Stimulated activated CD8-positive, alpha-beta memory T cell treated with anti-CD3 and anti-CD28 coated beads, Interleukin-7, amount 100 ng/mL, for 4 hours (primary cell): ENCODE measurements around the gene TBCCD1.

Experiments used
- DNase-seq, 2 donors: peaks; one replicate each; pipeline ENCODE4 v3.0.0-alpha.2; 2020; ENCODE audit warnings: low read depth in 2 of 2

Gene TBCCD1, protein sequence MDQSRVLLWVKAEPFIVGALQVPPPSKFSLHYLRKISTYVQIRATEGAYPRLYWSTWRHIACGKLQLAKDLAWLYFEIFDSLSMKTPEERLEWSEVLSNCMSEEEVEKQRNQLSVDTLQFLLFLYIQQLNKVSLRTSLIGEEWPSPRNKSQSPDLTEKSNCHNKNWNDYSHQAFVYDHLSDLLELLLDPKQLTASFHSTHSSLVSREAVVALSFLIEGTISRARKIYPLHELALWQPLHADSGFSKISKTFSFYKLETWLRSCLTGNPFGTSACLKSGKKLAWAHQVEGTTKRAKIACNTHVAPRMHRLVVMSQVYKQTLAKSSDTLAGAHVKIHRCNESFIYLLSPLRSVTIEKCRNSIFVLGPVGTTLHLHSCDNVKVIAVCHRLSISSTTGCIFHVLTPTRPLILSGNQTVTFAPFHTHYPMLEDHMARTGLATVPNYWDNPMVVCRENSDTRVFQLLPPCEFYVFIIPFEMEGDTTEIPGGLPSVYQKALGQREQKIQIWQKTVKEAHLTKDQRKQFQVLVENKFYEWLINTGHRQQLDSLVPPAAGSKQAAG

DNA sequence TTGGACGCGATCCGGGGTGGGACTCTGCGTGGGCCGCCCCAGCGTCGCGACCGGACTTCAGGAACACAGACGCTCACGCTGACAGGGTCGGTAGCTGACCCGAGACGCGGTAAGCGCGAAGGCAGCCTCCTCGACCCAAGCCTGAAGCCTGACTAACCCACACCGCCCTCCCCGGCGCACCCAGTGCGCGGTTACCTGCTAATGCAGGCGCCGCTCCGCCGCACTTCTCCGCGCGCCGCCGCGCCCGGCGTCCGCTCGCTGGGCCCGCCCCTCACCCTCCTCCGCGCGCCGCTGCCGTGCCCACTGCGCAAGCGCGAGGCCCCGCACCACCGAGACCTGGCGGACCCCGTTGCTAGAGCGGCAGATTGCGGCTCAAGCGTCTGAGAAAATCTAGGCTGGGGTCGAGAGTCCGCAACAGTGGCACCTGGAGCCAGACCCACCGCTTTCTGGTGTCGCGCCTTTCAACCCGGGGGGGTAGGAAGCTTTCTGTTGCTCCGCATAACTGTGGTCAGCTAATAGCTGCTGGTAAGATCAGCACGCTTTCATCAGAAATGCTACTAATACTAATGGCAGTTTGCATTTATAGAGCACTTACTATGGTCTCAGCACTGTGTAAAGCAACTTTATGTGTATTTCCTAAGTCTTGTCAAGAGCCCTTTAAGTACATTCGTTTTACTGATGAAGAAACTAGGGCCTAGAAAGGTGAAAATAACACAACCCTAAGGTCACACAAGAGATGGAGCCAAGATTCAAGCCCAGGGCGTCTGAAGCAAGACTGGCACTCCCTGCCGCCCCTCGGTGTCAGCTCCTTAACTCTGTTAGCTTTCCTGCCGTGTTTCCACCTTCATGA lies at the start of gene TBCCD1:
Gene TBCCD1, minus strand, starts transcription at position 268 of the 850 bp plus-strand sequence. CDS start 3,010 bp downstream, outside the sequence.
- DNase-seq: peak; percentile 84 to 88

DNA sequence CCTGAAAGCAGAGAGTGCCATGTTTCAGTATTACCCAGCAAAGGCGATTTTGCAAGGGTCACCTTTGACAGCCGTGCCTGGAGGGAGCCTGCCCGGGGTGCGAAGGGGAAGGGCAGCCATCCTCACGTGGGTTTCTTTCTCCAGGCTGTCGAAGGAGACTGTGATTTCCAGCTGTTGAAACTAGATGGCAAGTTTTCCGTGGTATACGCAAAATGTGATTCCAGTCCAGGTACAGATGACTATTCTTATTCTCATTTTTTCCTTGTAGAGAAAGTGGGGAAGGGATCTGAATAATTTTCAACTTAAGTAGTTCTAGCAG lies 49.1 kb upstream of the TBCCD1 start:
- no peak for DNase-seq

DNA sequence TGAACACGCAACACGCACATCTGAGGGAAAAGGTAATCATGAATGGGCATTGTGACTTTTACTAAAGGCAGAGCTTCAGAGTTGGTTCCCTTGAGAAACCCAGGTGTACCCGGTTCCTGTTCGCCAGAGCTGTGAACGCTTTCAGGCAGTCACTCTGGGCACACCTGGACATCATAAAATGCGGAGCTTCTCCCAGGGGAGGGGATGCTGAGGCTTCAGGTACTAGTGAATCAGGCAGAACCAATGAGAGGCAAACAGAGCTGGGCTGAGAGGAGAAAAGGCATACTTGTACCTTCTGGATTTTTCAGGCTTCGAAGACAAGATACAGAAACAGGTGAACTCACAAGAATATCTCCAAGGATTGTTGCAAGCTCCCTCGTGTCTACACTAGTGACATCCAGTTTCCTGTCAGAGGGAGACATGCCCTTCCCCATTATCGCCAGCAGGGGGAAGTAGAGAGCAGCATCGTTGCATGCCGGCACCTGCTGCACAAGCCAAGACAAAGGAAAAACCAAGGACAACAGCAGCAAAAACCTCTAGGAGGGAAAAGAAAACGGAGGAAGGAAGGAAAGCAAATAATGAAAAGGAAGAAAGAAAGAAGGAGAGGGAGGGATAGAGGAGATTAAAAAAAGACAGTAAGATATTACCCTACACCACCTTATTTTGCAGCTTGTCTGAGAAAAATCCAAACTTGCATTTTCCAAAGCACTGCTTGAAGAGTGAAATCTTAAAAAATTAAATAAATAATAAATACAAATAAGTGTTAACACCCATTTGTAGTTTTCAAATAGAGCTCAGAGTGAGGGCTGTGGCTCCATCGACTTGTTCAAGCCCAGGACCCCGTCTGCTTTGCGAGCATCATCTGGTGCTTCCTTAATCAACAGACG lies 47.7 kb upstream of the TBCCD1 start:
- DNase-seq: peak; percentile 47 to 54

DNA sequence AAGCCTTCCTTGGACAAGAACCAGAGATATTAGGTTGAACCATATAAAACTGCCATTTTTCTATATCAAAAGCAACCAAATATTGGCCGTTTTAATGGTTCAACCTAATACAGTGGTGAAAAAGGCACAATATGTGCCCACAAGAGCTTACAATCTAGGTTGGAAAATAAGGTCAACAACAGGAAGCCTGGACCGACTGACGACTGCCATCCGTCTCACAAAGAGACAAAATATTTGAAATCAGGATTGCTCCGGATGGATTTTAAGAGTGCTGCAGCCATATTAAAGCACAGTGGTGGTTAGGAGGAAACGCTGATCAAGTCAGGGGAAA lies 47.1 kb upstream of the TBCCD1 start:
- no peak for DNase-seq

DNA sequence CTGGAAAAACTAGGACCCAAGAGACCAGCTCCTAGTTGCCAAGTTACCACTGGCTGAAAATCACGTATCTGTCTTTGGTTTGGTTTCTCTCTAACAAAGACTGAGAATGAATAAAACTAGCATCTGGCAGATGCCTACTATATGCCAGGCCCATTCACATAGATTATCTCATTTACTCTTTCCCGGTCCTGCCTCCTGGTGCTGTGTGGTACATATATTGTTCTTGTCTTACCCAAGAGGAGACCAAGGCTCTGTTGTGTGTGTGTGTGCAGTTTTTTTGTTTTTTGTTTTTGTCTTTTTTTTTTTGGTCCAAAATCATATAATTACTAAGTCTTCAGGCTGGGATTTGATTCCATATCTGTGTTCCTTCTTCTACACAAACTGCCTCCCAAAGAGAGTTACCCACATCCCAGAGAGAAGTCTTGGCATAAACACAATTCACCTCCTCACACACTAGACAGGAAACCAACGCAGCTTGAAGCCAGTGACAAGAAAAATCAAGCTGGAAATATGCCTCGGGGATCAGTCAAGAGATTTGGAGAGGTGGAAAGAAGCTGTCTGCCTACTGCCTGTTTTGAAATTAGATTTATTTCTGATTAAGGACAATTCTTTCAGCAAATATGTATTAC lies 46.6 kb upstream of the TBCCD1 start:
- no peak for DNase-seq

DNA sequence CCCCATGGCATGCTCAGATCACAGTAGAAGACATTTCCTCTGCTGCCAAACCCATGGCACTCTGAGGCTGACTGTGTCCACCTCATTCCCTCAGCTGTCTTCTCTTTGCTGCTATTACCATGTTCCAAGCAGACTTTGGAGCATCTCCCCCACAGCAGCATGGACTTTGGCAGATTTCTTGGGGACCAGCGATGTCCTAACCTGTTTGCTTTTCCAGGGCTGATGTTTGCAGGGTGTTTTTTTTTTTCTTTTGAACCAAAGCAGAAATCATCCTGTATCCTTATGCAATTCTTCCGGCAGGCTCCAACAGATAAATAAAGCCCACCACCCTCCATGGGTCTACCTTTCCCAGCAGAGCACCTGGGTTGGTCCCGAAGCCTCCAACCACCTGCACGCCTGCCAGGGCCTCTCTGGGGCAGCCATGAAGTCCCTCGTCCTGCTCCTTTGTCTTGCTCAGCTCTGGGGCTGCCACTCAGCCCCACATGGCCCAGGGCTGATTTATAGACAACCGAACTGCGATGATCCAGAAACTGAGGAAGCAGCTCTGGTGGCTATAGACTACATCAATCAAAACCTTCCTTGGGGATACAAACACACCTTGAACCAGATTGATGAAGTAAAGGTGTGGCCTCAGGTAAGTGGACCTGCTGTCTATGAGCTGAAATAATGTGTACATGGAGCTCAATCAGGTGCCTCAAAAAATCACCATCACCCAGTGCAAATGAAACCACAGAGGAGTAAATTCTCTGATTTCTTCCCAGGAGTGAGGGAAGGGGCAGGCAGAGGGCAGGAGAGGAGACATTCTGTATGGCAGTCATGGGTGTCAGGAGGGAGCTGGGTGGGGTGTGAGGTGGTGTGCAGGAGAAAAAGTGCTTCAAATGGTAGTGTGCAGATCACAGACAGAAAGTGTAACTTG lies 45.8 kb upstream of the TBCCD1 start, which contains the start of gene AHSG:
Gene AHSG, plus strand, starts transcription at position 340 of the 916 bp plus-strand sequence. Its CDS starts 82 bp downstream, at position 422.
- DNase-seq: no peak

DNA sequence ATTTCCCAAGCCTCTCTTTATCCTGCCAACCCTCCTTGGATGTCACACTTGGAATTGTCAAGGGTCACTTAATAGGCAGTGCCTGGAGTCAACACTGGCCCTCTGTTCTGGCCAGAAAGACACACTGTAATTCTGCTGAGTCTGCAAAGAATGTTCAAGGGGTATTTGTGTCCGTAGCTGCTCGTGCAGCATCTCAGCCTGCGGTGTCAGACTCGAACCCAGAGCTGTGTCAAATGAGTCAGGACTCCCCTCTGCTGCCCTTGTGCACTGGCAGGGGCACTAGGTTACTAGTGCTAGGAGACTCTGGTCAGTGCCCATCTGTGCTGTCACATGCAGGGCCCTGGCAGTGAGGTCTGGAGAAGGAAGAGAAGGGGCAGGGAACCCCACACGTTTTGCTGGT lies 44.9 kb upstream of the TBCCD1 start:
- DNase-seq: no peak

DNA sequence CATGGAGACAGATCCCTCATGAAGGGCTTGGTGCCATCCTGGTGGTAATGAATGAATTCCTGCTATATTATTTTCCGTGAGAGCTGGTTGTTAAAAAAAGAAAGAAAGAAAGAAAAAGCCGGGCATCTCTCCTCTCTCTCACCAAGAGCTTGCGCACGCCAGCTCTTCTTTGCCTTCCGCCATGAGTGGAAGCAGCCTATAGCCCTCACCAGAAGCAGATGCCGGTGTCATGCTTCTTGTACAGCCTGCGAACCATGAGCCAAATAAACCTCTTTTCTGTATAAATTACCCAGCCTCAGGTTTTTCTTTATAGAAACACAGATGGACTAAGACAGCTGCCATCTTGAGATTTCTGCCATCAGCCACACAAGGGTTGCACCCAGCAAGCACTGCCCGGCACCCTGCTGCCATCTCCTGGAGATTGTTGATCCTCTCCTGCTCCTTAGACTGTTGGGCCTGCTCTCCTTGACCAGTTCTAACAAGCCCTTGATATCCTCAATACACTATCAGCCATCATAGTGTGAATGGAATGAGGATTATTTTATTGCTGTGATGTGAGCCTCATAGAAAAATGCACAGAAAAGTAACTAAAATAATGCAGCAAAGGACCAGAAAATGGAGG lies 42.2 kb upstream of the TBCCD1 start:
- no peak for DNase-seq

DNA sequence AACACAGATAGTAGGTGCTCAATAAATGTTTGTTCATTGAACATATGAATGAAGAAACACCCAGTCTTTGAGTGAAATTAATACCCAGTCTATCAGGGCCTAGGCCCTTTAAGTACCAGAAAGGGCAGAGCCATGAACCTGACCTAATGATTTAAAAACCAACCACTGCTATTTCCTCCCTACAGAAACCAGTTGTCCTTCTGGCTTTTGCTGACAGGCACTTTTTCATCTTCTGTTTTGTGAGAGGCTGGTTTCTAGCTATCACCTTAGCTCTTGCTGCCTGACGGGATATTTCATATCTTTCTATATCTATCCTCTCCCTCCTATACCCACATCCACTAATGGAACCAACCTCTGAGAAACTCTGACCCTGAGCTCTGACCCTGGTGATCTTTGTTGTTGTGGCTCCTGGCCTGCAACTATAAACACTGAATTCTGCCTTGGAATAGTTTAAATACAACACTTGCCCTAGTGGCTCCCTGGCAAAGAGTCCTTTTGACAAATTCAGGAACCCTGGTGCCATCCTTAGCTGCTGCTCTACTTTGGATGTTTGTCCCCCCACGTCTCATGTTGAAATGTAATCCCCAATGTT lies 41.6 kb upstream of the TBCCD1 start:
- no peak for DNase-seq

DNA sequence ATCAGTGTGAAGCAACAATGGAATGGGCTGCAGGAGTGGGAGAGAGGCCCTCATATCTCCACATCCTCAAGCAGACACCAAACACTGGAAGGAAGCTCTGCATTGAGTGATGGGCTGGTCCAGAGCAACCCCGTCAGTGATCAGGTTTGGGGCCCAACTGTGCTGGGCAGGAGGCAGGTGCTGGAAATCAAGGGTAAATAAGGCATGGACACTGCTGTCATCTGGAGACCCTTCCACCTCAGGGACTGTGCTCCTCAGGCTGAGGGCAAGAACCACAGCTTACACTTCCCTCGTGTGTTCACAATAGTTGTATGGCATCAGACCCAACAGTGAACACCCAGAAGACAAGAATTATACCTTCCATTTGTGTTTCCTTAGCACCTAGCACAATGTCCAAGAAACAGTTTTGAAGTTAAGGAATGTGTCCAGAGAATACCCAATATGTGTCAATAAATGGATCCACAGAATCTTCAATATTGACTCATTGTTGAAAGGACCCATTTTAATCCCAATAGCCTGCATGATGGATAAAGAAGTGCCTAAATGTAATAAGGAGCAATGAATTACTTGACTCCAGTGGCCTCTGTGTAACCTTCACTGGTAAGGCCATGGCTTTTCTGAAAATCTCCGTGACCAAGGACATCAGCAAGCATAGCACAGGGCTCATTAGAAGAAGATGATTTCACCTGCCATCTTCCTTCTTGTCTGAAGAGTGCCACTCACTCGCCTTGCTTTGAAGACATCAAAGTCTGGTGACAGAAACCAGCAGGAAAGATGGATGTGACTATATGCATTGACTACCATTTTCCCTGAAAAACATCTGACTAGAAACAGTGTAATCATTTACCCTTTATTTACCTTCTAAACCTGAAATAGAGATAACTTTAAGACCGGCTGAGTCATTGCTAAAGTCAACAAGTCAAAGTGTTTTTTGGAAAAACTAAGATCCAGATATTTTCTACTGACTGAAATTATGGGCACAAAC lies 38.7 kb upstream of the TBCCD1 start:
- DNase-seq: no peak

DNA sequence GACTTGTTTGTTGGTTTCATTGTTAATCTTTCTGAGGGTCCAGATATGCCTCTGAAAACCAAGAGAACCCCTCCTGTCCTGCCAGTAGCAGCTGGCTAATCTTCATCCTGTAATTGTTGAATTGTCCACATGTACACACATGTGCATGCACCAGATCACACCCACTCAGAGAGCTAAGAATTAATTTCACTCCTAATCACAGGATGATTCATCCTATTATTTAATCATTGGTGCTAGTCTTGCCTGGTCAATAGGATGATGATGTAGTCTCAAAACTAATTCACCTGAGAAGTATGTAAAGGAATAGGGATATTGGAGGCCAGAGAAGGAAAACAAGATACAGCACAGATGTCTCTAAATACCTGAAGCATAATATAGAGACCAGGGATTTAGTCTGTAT lies 37.9 kb upstream of the TBCCD1 start:
- no peak for DNase-seq

DNA sequence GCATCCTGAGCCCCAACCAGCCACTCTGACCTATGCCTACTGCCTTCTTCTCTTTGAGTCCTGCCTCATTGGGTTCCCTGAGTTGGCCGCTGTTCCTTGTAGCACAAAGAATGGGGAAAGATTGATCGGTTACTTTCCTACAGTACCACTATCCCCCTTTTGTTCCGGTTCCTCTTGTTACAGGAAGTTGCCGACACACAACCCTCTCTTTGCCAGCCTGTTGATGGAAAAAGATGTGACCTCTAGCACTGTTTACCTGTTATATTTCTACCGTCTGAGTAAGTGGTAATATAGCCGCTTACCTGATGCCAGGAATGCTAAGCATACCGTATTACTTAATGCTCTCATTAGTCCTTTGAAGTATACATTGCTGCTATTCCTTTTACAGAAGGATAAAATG lies 36.0 kb upstream of the TBCCD1 start:
- no peak for DNase-seq

DNA sequence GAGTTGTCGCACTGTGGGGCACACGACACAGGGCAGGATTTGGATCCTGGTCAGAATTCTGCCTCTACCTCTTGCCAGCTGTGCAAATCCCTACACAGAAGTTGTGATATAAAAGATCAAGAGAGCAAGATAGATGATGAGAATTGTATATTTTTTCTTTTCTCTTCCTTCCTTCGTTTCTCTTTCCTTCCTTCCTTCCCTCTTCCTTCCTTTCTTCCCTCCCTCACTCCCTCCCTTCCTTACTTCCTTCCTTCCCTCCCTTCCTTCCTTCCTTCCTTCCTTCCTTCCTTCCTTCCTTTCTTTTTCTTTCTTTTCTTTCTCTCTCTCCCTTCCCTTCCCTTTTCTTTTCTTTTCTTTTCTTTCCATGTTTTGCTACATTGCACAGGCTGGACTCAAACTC lies 33.8 kb upstream of the TBCCD1 start:
- no peak for DNase-seq

DNA sequence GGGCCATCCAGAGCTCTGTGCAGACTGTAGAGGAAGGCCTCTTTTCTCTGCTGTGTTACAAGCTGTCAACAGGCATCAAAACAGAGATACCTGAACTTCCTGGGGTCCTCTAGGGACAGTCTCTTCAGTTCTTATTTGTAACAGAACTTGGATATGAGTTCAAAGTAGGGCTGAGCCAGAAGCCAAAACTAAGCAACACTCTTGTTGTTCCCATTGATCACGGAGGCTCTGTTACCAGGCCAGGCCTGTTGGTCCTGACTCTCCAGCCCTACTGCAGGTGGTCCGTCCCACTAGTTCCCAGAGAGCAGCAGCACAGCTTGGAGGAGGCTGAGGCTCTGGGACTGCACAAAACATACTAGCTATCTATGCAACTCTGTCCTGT lies 32.6 kb upstream of the TBCCD1 start:
- DNase-seq: no peak

DNA sequence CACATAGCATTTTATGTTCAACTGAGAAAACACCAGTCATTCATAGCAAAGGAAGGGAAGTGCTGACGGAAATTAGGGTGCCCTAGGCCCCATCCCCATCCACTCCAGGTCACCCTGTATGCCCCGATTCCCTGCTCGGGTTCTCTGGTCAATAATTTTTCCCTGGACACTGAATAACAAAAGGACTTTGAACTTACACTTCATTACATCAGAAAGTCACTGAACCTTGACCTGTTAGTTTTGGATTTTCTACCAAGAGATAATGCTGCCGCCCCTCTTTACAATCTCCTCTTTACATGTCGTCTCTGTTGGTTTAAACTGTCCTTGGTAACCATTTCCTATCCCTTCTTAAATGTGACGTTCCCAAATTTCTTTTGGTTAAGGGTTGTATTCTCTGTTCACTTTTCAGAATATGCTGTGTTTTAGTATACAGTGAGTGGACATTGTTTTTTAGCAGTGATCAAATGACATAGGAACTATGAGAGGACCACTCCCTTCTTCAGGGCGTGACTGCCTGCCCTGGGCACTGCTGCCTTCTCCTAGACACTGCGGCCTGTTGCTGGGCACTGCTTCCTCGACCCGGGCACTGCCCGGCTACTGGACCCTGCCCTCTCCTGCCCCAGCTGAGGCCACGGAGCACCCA lies 32.1 kb upstream of the TBCCD1 start:
- DNase-seq: no peak

DNA sequence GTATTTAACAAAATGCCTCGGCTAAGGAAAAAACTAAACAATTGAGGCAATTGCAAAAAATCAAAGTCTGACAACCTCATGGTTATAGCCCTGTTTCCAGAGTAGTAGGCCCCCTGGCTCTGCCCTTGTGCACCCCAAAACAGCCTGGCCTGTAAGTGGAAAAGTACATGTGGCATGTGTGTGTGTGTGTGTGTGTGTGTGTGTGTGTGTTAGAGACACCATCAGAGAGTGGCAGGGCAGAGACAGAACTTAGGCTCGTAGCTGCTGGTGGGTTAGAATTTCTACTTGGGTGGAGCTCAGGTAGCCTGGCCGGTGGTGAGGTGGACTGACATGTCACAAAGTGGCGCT lies 31.6 kb upstream of the TBCCD1 start:
- DNase-seq: no peak

DNA sequence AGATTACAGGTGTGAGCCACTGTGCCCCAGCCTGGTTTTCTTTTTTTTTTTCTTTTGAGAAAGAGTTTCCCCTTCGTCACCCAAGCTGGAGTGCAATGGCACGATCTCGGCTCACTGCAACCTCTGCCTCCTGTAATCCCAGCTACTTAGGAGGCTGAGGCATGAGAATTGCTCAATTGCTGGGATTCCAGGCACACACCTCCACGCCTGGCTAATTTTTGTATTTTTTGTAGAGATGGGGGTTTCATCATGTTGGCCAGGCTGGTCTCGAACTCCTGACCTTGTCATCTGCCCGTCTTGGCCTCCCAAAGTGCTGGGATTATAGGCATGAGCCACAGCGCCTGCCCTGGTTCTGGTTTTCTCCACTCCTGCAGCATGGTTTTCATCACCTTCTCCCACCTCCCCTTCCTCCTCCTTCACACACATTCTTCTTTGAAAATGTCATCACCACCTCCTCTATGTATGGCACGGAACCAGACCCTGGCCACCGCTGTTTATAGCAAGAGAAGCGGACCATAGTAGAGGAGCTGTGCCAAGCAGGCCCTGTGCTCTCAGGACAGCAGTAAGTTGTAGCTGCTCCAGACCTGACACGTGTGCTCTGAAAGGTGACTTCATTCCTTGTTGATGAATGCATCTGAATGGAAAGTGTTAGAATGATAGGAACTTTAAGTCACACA lies 31.1 kb upstream of the TBCCD1 start:
- no peak for DNase-seq
